Trophoblast cell (in vitro differentiated cells and primary cell): ENCODE measurements around the gene MZT2B.
"Not testable (repeated sequence)": the region's sequence is repeated elsewhere in the genome, so short reads cannot be mapped to it uniquely, and the experiment has no call there.

Source experiments
- DNase-seq, 2 donors: peaks; one replicate each; pipeline ENCODE4 v3.0.0-alpha.2; 2016
- H2AFZ ChIP-seq: 2 replicates; pipeline ENCODE4 v1.6.1; 2013; ENCODE audit warnings: low read length, moderate library complexity, mild to moderate bottlenecking; ENCODE audit not compliant: insufficient read depth, poor library complexity
- H2AK5ac ChIP-seq: 2 replicates; pipeline ENCODE4 v1.6.1; 2013; ENCODE audit warnings: mild to moderate bottlenecking, low read length
- H2BK120ac ChIP-seq: 2 replicates; pipeline ENCODE4 v1.6.1; 2013; ENCODE audit warnings: low read length, mild to moderate bottlenecking, moderate library complexity; ENCODE audit not compliant: insufficient read depth, poor library complexity
- H2BK12ac ChIP-seq: 2 replicates; pipeline ENCODE4 v1.6.1; 2013; ENCODE audit warnings: mild to moderate bottlenecking, low read length, moderate library complexity
- H2BK5ac ChIP-seq: 2 replicates; pipeline ENCODE4 v1.6.1; 2013; ENCODE audit warnings: low read length, low read depth, moderate library complexity, mild to moderate bottlenecking; ENCODE audit not compliant: poor library complexity
- H3K14ac ChIP-seq: 2 replicates; pipeline ENCODE4 v1.6.1; 2013; ENCODE audit warnings: mild to moderate bottlenecking, low read length
- H3K18ac ChIP-seq: 2 replicates; pipeline ENCODE4 v1.6.1; 2013; ENCODE audit warnings: mild to moderate bottlenecking, low read length
- H3K23ac ChIP-seq: 2 replicates; pipeline ENCODE4 v1.6.1; 2013; ENCODE audit warnings: low read length
- H3K27ac ChIP-seq: 2 replicates; pipeline ENCODE4 v1.5.1; 2013; ENCODE audit warnings: low read depth, mild to moderate bottlenecking, inconsistent platforms, low read length, moderate library complexity
- H3K27me3 ChIP-seq: 2 replicates; pipeline ENCODE4 v1.6.1; 2013; ENCODE audit warnings: inconsistent platforms, mild to moderate bottlenecking, low read length, moderate library complexity; ENCODE audit not compliant: insufficient read depth
- H3K36me3 ChIP-seq, 2 experiments: 1 replicate in 1 of 2; 2 replicates in 1 of 2; pipeline ENCODE4 v1.6.1; 2013; ENCODE audit warnings: low read length in 2 of 2, mild to moderate bottlenecking in 2 of 2, moderate library complexity in 1 of 2; ENCODE audit not compliant: insufficient read depth in 2 of 2, control insufficient read depth in 1 of 2
- H3K4ac ChIP-seq: 2 replicates; pipeline ENCODE4 v1.6.1; 2013; ENCODE audit warnings: low read depth, mild to moderate bottlenecking, low read length, moderate library complexity
- H3K4me1 ChIP-seq, 2 experiments: 1 replicate in 1 of 2; 2 replicates in 1 of 2; pipeline ENCODE4 v1.6.1; 2013; ENCODE audit warnings: low read length in 2 of 2, mild to moderate bottlenecking in 2 of 2, moderate library complexity in 1 of 2; ENCODE audit not compliant: insufficient read depth in 2 of 2, control insufficient read depth in 1 of 2
- H3K4me2 ChIP-seq: 2 replicates; pipeline ENCODE4 v1.6.1; 2013; ENCODE audit warnings: inconsistent platforms, mild to moderate bottlenecking, low read length, moderate library complexity
- H3K4me3 ChIP-seq: 2 replicates; pipeline ENCODE4 v1.5.1; 2013; ENCODE audit warnings: mild to moderate bottlenecking, low read depth, low read length, inconsistent platforms
- H3K79me1 ChIP-seq: one replicate; pipeline ENCODE4 v1.6.1; 2013; ENCODE audit warnings: low read length
- H3K79me2 ChIP-seq: 2 replicates; pipeline ENCODE4 v1.6.1; 2013; ENCODE audit warnings: low read length, mild to moderate bottlenecking; ENCODE audit not compliant: control insufficient read depth, insufficient read depth, poor library complexity
- H3K9ac ChIP-seq: 2 replicates; pipeline ENCODE4 v1.6.1; 2013; ENCODE audit warnings: mild to moderate bottlenecking, low read length
- H3K9me3 ChIP-seq: 2 replicates; pipeline ENCODE4 v1.6.1; 2013; ENCODE audit warnings: low read depth, mild to moderate bottlenecking, control low read depth, inconsistent platforms, low read length; ENCODE audit not compliant: insufficient read depth
- H4K12ac ChIP-seq: 2 replicates; pipeline ENCODE4 v1.6.1; 2013; ENCODE audit warnings: low read depth, mild to moderate bottlenecking, low read length, moderate library complexity
- H4K8ac ChIP-seq: 2 replicates; pipeline ENCODE4 v1.6.1; 2013; ENCODE audit warnings: low read depth, mild to moderate bottlenecking, low read length, moderate library complexity
- H4K91ac ChIP-seq: one replicate; pipeline ENCODE4 v1.6.1; 2013; ENCODE audit warnings: low read depth, mild to moderate bottlenecking, low read length, moderate library complexity
- WGBS: extraction: QIAGEN DNeasy Blood & Tissue Kit; methylation state at CpG from one replicate; pipeline ENCODE4 v1.1.7; 2013; ENCODE audit warnings: missing lambda C conversion rate; ENCODE audit not compliant: insufficient read length, insufficient coverage; ENCODE audit errors: extremely low coverage; 5-methylcytosine and 5-hydroxymethylcytosine counted together

Gene MZT2B

DNA sequence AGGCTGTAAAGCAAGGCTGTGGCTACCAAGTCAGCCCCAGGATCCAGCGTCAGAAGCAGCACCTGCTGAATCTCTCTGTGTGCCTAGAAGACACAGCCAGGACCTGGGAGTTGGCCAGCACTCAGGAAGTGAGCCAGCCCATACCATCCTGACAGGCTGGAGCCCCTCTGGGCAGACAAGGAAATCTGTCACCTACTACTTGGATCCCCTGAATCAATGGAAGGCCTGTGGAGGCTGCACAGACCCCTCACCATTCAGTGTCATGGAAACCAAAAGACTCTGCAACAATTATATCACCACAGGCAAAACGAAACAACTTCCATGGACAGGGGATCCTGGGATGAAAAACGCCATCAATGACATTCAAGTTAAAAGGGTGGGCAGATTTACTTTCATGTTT is 15.5 kb upstream of the MZT2B start:
- H2AFZ ChIP-seq, H3K4me3 ChIP-seq, H3K4ac ChIP-seq, H3K27me3 ChIP-seq, H3K18ac ChIP-seq, H3K9me3 ChIP-seq, H3K23ac ChIP-seq, H4K12ac ChIP-seq, H3K4me1 ChIP-seq, H2BK5ac ChIP-seq, H3K79me2 ChIP-seq, H3K4me2 ChIP-seq, H4K8ac ChIP-seq, H3K27ac ChIP-seq, H2BK120ac ChIP-seq, H3K14ac ChIP-seq, DNase-seq, H2AK5ac ChIP-seq, H3K79me1 ChIP-seq, H4K91ac ChIP-seq, H3K9ac ChIP-seq, H2BK12ac ChIP-seq: not testable (repeated sequence)
- no CpG with 5 or more reads among the region's 3 CpGs for WGBS
- H3K36me3 ChIP-seq = peaks cover 55 to 69% of the 10 kb centered on the region in 2 experiments

DNA sequence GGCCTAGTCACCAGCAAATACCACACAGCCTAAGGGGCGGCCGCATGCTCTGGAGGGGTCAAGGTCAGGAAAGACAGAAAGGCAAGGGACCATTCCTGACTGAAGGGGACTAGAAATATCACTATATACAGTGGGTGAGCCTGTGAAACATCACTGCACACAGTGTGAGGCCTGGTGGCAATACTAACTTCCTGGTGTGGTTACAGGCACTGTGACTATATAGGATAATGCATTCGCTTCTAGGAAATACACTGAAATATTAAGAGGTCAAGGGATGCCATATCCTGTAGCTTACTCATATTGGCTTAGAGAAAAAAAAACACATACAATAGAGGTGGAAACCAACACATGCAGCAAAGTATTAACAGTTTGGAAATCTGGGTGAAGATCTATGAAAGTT is 12.9 kb upstream of the MZT2B start:
- H3K18ac ChIP-seq, H3K14ac ChIP-seq, H3K4me1 ChIP-seq, DNase-seq, H4K12ac ChIP-seq, H3K9ac ChIP-seq, H3K79me2 ChIP-seq, H3K4me2 ChIP-seq, H3K27ac ChIP-seq, H2BK12ac ChIP-seq, H3K27me3 ChIP-seq, H3K23ac ChIP-seq, H4K8ac ChIP-seq, H4K91ac ChIP-seq, H2AFZ ChIP-seq, H3K79me1 ChIP-seq, H2AK5ac ChIP-seq, H2BK5ac ChIP-seq, H2BK120ac ChIP-seq, H3K4me3 ChIP-seq, H3K9me3 ChIP-seq, H3K4ac ChIP-seq: not testable (repeated sequence)
- H3K36me3 ChIP-seq = peaks cover 59 to 72% of the 10 kb centered on the region in 2 experiments
- WGBS = no CpG with 5 or more reads among the region's 3 CpGs

DNA sequence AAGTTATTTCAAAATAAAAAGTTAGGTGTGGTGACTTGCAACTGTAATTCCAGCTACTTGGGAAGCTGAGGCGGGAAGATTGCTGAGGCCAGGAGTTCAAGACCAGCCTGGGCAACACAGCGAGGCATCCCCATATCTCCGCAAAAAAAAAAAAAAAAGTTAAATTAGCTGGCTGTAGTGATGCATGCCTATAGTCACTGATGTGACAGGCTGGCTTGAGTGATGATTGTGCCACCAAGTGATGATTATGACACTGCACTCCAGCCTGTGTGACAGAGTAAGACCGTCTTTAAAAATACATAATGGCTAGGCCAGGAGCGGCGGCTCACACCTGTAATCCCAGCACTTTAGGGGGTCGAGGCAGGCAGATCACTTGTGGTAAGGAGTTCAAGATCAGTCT is 12.2 kb upstream of the MZT2B start:
- no peaks in the 10 kb centered on the region for H3K4me1 ChIP-seq
- no peak overlapping the region for H3K23ac ChIP-seq
- no peak overlapping the region for H4K91ac ChIP-seq
- no peak overlapping the region for H2AFZ ChIP-seq
- no peak overlapping the region for H4K12ac ChIP-seq
- no peaks in the 10 kb centered on the region for H3K27me3 ChIP-seq
- no peak overlapping the region for H2BK12ac ChIP-seq
- H3K27ac ChIP-seq = no peak overlapping the region
- no peak overlapping the region for H3K4ac ChIP-seq
- H3K79me2 ChIP-seq = no peaks in the 10 kb centered on the region
- H4K8ac ChIP-seq = no peak overlapping the region
- no peak for DNase-seq
- no peaks in the 10 kb centered on the region for H3K9me3 ChIP-seq
- H3K18ac ChIP-seq = no peak overlapping the region
- no peak overlapping the region for H2BK5ac ChIP-seq
- no peak overlapping the region for H3K9ac ChIP-seq
- H3K36me3 ChIP-seq = peaks cover 56 to 72% of the 10 kb centered on the region in 2 experiments
- no peak overlapping the region for H3K4me3 ChIP-seq
- H2BK120ac ChIP-seq = no peak overlapping the region
- WGBS = no CpG with 5 or more reads among the region's 7 CpGs
- H2AK5ac ChIP-seq = no peak overlapping the region
- no peaks in the 10 kb centered on the region for H3K79me1 ChIP-seq
- no peak overlapping the region for H3K14ac ChIP-seq
- H3K4me2 ChIP-seq = no peak overlapping the region

DNA sequence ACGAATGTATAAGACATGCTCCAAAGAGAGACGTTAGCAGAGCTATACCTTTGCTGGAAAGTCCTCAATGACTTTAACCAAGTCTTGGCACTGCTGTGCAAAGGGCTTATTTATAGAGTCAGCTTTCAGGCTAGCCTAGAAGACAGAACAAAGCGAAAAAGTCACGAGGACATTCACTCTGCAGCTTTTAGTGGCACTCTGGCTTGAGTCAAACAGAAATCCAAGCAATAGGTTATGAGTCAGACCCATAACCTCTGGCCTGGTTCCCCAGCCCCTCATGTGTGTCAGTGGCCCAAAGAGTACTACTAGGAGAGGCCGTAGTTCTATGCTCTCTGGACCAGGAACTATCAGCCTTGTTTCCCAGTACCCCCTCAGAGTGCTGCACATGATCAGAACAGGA is 7.2 kb upstream of the MZT2B start:
- peaks cover 35 to 54% of the 10 kb centered on the region in 2 experiments for H3K36me3 ChIP-seq
- H2BK120ac ChIP-seq, H3K14ac ChIP-seq, H4K91ac ChIP-seq, H4K8ac ChIP-seq, H2BK5ac ChIP-seq, H3K79me2 ChIP-seq, H3K9me3 ChIP-seq, H3K79me1 ChIP-seq, H3K18ac ChIP-seq, H3K4me2 ChIP-seq, H3K4me3 ChIP-seq, H3K4ac ChIP-seq, DNase-seq, H2BK12ac ChIP-seq, H2AK5ac ChIP-seq, H2AFZ ChIP-seq, H3K27me3 ChIP-seq, H3K23ac ChIP-seq, H4K12ac ChIP-seq, H3K4me1 ChIP-seq, H3K27ac ChIP-seq, H3K9ac ChIP-seq: not testable (repeated sequence)
- no CpG with 5 or more reads among the region's 5 CpGs for WGBS
